GM18498 (cell line): ENCODE data around the gene CTSZ.
"Not testable (repeated sequence)": the region's sequence is repeated elsewhere in the genome, so short reads cannot be mapped to it uniquely, and the experiment has no call there.

ENCODE experiments used
- ATAC-seq: cut with Tn5 transposase; IDR thresholded peaks from one replicate; pipeline ENCODE4 v1.9.1; 2021; ENCODE audit warnings: mild to moderate bottlenecking, moderate library complexity; ENCODE audit not compliant: unreplicated experiment

Gene CTSZ

DNA sequence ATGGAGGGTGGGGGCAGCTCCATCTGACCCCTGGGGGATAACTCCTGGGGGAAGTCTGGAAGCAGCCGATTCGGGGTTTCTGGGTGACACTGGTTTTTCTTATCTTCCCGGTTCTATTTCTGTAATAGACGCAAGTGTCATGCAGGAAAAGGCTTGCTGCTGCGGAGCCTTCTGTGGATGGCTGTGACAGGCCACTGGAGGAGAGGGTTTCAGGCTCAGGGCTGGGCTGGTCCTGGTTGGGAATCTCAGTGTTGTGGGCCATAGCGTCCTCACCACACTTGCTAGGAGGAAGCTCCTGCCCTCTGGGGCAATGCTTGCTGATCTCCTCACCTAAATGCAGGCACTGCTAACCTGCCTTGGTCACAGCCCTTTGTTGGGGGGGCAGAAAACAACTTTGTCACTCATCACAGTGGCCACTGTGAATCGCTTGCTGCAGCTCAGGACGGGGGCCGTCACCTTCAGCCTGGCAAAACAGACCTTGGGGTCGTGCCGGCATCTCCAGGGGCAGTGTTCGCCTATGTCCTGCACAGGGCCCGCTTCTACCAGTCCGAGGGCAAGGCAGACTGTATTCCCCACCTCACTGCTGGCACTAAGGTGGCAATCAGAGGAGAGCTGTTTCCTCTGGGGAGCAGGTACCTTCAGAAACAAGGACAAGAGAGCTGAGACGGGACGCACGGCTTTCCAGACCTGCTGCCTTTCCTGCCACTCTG lies 7.8 kb upstream of the CTSZ start:
- no peak for ATAC-seq

DNA sequence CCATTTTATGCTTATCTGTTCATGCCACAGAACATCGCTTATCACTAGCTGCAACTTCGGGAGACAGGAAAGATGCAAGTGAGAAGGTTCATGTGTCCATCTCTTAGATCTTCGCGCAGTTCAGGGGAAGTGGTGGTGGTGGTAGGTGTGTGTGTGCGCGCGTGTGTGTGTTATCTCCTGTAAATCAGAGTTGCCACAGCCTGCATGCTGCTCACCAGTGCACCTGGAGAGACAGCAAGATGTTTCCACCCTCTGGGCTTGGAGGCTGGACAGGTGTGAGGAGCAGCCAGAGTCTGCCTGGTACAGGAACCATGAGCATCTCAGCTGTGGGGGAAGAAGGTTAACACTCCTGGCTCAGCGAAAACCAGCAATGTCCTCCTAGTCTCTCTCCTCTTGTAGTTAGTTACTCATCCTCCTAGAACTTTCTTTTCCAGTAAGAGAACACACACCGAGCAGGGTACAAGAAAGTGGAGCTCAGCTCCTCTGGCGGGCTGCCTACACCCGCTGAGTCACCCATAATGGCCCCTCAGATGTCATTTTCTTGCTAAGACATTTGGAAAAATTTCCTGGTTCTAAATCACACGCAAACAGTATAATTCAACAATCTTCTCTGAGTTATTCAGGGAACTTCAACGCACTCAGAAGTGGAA lies 7.0 kb upstream of the CTSZ start:
- no peak for ATAC-seq

DNA sequence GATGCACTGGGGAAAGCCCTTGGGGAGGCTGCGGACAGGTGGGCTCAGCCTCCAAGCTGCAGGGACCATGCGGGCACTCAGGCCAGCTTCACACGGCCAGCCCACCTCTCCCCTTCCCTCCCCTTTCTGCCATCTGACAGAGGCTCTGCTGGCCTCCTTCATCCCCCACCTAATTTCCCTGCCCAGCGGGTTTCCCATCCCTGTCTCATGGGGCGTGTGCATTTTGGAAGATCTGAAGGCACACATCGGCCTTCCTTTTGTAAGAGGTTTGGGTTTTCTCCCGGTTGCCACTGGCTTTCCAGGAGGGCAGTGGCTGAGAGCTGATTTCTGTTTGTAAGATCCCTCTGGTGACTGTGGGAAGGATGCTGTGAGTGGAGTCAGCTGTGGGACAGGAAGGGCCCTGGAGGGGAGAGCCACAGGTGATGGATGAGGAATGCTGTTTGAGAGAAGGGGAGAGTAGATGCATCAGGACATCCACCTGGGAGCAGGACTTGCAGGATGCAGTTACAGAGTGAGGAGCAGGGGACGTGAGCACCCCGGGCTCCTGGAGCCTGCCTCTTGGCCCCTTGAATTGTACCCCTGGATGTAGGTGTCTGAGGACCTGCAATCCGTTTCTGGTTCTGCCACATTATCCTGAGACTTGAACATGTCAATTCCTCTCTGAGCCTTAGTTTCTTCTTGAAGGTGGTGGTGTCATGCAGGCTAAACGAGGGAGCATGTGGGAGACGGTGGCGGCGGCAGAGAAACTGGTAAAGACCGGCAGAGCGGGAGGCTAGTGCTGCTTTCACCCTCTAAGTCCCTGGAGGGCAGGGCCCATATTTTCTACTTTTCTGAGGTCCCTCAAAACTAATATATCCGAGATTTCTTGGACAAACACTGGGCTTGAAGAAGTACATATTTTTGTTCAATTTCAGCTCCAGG lies 6.2 kb upstream of the CTSZ start:
- no peak for ATAC-seq

DNA sequence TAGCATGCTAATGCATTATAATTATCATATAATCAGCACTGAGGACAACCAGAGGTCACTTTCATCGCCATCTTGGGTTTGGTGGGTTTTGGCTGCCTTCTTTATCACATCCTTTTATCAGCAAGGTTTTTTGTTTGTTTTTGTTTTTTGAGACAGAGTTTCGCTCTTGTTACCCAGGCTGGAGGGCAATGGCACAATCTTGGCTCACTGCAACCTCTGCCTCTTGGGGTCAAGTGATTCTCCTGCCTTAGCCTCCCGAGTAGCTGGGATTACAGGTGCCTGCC lies 4.8 kb upstream of the CTSZ start:
- ATAC-seq: not testable (repeated sequence)

DNA sequence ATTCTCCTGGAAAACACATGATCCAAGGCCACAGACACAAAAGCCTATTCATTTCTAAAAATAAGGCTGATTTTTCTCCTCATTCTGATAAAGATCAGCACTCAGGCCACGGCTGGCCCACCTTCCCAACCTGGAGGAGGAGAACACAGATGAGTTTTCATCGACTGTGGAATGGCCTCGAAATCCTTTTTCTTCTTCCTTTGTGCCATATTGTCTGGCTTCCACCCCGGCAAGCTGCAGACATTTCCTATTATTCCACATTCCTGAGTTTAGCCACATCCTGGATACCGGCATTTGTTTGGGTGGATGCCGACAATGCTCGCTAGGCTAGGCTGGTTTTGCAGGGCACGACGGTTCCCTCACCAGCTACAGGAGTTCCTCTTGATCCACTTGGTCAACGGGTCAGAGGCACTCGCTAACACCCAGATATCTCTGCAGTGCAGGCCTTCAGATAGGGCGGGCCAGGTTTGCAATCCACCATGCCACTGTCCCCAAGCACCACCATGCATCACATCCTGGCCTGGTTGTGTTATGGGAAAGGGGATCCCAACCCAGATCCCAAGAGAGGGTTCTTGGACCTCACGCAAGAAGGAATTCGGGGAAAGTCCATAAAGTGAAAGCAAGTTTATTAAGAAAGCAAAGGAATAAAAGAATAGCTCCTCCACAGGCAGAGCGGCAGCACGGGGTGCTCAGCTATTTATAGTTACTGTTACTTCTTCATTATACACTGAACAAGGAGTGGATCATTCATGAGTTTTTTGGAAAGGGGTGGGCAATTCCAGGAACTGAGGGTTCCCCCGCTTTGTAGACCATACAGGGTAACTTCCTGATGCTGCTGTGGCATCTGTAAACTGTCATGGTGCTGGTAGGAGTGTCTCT lies 4.2 kb upstream of the CTSZ start:
- no peak for ATAC-seq

DNA sequence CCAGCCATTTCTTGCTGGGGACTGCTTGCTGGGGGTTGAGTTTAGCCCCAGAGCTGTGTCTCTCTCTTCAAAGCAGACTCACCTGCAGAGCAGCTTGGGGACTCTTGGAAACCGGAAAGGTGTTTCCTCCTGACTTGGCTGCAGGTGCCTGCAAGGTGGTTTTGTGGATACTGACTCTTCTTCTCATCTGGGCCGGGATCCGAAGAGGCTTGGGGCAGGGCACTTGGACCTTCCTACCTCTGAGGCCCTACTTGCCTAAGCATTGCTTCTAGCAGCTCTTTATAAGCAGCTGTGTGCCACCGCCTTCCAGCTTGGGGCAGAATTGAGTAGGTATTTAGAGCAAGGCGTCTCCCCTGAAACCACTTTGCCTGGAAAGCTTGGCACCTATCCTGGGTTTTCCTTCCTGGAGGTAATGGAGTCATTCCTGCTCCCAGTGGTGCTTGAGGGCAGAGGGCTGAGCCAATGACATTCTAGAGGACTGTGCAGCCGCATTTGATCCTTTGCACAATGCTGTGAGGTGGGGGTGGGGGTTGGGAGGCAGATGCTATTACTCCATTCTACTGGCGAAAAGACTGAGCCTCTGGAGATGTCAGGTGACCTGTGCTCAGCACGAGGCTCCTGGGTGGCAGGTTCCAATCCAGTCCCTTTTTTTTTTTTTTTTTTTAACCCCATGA lies 3.4 kb upstream of the CTSZ start:
- ATAC-seq: no peak

DNA sequence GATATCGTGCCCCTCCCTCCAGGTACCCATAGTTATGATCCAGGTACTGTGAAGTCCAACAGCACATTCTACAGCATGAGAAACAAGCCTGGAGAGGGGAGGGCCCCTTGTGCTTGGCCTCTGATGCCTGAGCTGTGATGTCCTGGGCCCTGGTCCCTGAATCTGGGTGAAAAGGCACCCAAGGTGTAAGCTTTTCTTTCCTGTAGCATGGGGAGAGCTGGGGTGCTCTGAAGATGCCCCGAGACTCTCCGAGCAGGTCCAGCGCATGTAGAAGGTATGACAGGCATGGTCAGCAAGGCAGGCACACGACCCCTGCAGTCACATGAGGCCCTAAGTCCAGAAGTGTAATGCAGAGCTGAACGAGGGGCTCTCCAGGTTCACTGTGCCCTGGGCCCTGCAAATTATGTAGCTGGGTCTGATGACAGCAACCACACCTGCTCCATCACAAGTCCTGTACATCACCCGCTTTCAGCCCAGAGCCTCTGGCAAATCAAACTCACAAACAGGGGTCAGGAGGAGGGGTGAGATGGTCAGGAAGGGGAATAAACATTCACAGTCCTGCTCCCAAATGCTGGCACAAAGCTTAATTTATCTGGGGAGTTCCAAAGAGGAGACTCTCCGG lies 1.8 kb upstream of the CTSZ start:
- no peak for ATAC-seq

DNA sequence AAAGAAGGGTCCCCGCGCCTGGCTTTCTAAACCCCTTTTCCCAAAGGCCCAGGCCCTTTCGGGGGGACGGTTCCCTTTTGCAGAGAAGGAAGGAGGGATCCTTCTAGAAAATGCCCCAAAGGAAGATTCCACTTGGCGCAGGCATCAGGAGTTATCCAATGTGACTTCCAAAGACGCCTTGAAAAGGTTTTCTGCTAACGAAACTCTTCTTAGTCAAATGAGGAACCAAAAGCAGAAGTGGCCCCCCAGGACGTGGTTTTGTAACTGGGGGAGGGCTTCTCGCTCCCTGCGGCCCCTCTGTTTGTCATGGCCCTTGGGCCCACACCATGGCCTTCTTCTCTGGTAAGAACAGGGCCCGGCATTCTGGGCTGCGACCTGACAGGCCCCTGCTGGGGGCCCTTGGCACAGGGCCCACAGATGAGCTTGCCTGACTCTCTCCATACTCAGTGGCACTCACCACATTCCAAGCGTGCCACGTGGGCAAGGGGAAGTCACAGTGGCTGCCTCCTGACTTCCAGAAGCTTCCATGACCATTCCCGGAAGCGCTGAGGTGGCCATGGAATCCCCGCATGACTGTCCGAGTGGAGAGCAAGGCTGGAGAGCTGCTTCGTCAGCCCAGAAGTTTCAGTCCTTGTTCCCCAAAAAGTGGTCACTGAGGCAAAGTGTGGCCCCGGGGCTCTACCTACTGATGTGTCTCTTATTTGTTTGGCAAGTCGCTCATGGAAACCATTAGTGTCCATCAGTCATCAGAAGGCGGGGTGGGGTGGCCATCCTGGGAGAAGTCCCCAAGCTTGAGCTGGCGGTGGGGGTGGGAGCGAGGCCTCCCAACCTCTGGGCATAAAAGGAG lies 834 bp upstream of the CTSZ start:
- ATAC-seq: peak; percentile 37

DNA sequence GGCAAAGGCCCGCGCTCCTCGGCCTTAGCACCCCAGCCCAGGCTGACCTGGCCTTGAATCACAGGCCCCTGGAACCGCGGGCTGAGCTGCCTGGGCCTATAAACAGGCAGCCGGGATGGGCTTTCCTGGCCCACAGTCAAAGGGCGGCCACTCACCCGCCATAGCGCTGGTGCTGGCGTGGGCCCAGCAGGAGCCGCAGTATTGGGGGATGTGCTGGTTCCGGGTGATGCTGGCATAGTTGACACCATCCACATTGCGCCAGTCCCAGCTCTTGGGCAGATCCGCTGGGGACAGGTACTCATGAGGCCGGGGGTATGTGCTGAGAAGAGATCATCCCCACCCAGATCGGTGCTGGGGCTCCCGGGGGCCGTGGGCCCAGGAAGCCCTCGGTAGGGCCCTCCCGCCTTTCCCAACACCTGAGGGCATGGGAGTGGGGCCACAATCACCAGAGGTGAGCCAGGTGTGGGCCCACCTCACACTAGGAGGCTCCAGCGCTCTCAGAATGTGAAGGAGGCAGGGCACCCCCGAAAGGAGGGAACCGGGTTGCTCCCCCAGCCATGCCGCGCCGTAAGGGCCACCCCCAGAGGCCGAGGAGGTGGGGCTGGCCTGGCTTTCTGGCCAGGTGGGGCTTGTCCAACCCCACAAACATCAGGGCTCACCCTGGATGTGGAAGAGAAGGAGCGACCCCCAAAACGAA lies 739 bp downstream of the CTSZ start:
- ATAC-seq: no peak

DNA sequence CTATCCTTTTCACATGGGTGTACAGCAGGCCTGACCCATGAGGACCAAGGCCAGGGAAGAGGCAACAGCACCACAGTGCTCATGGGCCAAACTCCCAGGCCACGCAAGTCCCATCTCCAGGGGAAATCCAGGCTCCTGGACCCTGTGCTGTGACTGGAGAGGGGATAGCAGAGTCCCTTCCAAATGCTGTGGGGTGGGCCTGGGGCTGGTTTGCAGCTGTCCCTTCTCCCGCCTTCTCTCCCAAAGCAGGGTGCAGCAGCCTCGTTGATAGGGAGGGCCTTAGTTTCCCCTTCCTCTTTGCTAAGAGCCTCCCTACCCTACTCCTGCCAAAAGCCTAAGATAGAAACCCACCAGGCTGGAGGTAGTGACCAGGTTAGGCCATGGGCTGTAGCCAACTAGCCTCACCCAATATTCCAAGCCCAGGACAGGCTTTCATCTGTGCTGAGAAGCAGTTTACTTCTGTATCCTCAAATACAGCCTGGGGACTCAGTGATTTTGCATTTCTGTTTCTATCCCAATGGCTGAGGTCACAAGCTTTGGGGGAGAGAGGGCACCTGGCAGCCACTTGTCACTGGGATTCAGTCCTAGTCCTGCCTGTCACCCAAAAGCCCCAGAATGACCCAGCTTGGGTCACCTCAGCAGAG lies 1.4 kb downstream of the CTSZ start:
- ATAC-seq: no peak

DNA sequence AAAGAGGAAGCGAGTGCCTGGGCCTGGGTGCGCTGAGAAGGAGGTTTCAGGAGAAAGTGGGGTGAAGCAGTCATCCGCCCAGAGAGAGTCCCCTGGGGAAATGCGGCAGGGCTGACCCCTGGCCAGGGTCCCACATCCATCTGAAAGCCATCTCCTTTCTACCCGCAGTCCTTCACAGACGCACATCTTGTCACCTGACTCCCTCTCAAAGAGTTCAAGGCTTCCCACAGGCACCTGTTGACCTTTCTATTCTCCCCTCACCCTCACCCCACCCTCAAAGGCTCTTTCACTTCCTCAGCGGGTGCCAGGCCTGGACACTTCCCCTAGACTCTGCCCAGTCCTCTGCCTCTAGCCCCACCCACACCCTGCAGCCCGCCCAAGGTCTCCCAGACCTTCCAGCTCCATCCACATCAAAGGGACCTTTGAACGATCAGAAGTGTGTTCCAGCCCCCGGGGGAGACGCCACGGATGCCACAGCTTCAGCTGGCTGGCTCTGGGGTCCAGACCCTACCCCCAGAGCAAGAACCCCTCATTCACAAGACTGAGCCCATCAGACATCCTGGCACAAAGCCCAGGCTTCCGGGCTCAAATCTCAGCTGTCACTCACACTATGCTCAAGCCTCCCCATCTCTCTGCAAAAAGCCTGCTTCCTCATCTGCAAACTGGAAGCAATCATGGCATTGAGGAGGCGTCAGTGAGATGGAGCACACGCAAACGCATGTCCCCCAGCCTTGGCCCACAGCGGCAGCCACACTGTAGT lies 2.1 kb downstream of the CTSZ start:
- ATAC-seq: peak; percentile 66

DNA sequence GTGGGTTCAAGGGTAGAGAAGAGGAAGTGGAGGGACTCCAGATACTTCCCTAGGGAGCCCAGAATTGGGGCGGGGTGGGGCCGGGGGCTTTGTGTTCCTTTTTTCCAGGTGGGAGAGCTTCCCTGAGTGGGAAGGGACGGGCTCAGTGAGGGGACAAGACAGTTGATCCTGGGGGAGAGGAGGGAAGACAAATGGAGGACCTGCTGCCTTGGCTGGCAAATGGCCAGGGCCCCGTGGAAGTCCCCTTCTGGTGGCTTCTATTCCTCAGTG lies 2.6 kb downstream of the CTSZ start:
- no peak for ATAC-seq

DNA sequence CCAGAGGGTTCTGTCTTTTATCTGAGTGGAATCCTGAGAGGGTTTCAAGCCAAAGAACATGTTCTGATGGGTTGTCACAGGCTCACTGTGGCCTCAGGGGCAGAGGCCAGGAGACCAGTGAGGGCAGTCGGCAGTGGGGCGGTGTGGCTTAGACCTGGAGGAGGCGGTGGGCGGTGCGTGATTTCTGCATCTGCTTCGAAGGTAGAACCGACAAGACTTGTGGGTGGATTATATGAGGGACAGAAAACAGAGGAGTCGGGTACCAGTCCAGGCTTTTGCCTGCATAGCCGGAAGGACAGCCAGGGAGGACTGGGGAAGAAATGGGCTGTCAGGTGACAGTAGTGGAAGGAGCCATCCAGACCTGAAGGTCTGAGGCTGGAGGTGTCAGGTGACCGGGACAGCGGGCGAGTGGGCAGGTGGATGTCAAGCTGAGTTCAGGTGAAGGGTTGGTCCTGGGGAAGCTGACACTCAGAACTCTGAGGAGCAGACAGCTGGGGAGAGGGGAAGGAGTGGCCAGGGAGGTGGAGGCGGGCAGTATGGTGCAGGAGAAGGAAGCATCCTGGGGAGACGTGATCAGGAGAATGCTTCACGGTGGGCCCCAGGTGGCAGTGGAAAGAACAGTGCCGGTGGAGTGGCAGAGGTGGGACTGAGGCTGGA lies 3.1 kb downstream of the CTSZ start:
- ATAC-seq: no peak

DNA sequence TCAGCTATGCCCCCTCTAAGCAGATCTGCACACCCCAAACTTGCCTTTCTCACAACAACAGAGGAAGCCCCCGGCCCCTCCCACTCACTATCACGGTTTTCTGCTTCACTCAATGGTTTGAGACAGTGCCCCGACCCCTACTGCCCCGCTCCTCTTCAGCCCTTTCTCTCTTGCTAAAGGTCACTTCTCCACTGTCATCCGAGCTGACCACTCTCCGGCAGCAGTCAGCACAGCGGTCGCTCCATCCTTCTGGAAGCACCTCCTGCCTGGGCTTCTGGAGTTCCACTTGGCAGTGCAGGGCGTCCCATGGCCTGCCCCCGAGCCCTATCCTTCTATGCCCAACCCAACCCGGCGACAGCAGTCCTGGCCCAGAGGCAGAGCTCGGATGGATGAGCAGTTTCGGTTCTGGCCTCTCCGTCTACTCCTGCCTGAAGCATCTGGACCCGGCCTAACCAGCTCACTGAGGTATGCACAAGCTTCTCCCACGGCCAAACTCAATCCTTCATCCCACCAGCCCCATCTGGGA lies 4.1 kb downstream of the CTSZ start:
- no peak for ATAC-seq

DNA sequence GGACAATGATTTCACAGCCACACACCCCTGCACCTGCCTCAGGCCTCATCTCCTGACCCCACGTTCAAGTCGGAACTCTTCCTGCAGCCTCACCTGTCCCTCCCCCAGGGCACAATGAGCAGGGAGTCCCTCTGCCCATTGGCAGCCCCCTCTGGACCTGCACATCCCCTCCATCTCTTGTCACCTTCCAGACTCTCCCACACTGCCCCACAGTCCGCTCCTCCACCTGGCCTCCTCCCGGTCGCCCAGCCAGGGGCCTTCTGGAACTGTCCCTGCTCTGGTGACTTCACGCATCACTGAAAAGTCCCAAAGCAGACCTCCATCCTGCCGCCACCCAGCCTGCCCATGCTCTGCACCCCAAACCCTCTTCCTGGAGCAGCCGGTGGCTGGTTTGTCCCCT lies 4.7 kb downstream of the CTSZ start:
- ATAC-seq: no peak

DNA sequence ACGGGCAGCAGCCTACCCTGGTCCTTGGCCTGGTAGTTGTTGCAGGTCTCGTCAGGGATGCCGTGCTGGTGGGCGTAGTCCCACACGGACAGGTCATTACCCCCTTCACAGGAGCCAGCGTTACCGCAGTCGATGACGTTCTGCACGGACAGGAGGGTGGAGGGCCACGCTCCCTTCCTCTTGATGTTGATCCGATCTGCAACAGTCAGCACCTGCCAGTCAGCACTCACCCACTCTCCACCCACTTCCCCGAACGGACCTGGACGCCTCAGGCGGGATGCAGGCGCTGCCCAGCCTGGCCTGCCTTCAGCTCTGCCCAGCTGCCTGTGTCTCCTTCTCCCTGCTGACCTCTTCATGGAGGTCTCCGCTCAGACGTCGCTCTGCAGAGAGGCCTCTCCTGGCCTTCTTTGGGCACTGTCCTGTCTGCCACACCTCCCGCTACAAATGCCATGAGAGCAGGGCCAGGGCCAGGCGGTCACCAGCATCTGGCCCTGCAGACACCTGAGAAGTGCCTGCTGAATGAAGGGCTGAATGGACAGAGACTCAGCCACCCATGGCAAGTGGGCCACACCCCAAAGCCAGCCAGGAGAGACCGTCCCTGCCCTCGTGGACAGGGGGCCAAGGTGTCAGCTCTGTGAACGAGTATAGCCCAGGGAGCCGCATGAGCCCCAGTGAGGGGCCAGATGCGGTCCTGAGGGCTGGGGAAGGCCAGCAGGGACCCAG lies 5.4 kb downstream of the CTSZ start:
- ATAC-seq: no peak
